HG02610 (cell line): ENCODE measurements around the gene ACVR2A.

ENCODE experiments used
- ATAC-seq: cut with Tn5 transposase; IDR thresholded peaks from one replicate; pipeline ENCODE4 v1.9.1; 2021; ENCODE audit warnings: mild to moderate bottlenecking, moderate library complexity; ENCODE audit not compliant: unreplicated experiment

ACVR2A gene

GRCh38 chr2:147844697-147845410 lies at the start of gene ACVR2A:
Gene ACVR2A (plus strand): TSS chr2:147845029. CDS start chr2:147845153, 124 bp downstream.
- peak; percentile 36 for ATAC-seq

GRCh38 chr2:147800316-147800715 lies 44.5 kb upstream of the ACVR2A start:
- ATAC-seq, result no peak

GRCh38 chr2:147806846-147807245 lies 38.0 kb upstream of the ACVR2A start:
- ATAC-seq, result no peak

DNA sequence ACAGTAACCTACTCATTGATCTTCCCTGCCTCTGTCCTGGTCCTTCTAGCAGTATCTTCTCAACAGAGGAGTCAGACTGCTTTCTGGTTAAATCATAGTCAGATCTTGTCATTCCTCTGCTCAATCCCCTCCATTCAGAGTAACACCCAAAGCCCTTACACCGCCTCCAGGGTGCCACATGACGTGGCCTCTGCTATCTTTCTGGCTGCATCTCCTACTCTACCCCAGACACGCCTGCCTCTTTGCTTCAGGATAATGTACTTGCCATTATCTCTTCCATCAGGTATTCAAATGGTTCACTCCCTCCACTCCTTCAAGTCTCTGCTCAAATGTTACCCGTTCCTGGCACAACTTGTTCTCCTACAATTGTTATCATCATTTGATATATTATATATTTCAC lies 36.3 kb upstream of the ACVR2A start:
- ATAC-seq, result no peak

GRCh38 chr2:147810883-147811765 lies 33.7 kb upstream of the ACVR2A start:
- no peak for ATAC-seq

- ATAC-seq, result no peak
These were observed 26.1 kb upstream of the ACVR2A start for GRCh38 chr2:147818741-147819140.

GRCh38 chr2:147824620-147825019 lies 20.2 kb upstream of the ACVR2A start:
- ATAC-seq, result no peak

GRCh38 chr2:147826278-147827087 lies 18.3 kb upstream of the ACVR2A start:
- ATAC-seq, result no peak

GRCh38 chr2:147827088-147827375 lies 17.8 kb upstream of the ACVR2A start:
- no peak for ATAC-seq

- no peak for ATAC-seq
These were observed 15.7 kb upstream of the ACVR2A start for GRCh38 chr2:147829106-147829505.

DNA sequence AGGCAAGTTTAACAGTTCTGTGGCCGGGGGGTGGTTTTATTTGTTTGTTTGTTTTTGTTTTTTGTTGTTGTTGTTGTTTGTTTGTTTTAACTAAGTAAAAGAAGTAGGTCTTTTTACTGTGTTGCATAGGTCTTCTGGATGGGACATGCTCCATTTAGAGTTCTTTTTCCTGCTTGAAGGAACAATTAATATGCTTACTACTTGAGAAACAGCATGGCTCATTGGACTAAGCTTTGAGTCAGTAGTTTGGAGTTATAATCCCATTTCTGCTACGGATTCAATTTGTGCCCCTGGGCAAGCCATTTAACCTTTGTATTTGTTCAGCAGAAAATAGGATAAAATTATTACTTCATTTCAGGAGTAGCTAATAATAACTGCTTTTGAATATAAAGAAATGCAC lies 8.7 kb upstream of the ACVR2A start:
- ATAC-seq, result no peak

GRCh38 chr2:147843391-147843863 lies 1.4 kb upstream of the ACVR2A start:
- ATAC-seq, result no peak

DNA sequence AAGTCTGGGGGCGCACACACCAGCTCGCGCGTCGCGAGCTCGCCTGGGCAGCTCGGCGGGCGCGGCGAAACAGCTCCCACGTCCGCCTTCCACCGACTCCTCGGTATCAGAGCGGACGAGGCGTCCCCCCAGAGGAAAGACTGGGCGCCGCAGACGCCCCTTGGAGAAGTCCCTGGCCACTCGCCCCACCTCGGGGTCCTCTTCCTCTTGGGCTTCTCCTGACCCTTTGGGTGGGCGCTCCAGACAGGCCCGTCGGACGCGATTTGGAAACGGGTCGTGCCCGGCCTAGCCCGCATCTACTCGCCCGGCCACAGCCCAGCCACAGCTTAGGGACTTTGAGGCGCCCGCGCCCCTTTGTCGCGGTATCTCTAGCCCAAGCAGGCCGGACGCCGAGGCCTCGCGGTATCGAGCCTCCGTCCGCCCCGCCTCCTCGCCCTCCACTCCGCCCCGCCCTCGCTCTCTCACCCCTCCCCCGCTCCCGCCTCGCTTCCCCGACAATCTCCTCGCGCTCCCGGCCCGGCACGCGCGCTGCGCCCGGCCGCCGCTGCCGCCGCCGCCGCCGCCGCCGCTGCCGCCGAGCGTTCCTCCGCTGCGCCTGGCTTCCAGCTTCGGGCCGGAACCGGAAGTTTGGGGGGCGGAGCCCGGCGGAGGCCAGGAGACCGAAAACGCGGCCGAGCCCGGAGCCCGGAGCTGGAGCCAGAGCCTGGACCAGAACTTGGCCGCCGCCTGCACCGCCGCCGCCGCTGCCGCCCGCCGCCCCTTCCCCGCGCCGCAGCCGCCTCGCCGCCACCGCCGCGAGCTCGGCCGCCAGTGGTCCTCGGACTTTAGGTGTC lies 749 bp upstream of the ACVR2A start:
- ATAC-seq, result peak; percentile 84

DNA sequence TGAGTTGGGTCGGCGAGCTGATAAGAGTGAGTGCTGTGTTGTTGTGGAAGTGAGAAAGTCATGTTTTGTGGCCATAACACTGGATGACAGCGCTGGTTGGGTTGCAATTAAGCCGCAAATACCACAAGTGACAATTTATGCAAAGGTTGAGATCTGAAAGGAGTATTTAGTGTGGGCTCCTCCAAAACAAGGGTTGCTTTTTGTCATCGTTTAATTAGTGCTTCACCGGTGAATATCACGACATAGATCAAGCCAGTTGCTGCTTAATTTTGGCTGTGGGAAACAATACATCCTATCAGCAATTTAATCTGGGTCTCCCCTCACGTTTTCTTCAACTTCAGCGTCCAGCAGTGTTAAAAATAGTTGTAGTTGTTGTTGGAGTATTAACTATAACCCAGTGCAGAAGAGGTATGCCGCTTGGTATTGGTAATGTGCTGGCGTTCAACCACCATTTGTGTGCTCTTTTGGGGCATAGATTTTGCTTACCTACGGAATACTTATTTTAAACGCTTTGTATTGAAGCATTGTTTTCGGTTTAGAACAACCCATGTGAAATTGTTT lies 662 bp downstream of the ACVR2A start:
- peak; percentile 57 for ATAC-seq

- no peak for ATAC-seq
These were observed 1.7 kb downstream of the ACVR2A start for GRCh38 chr2:147846412-147847081.

- ATAC-seq, result no peak
These were observed 3.0 kb downstream of the ACVR2A start for GRCh38 chr2:147847746-147848391.

- ATAC-seq, result no peak
These were observed 6.0 kb downstream of the ACVR2A start for GRCh38 chr2:147850838-147851237.

GRCh38 chr2:147851244-147851930 lies 6.6 kb downstream of the ACVR2A start:
- no peak for ATAC-seq
